ENCODE data around the gene MAN2B2. TPM values are rescaled to one million over a fixed set of nuclear protein-coding genes. Genes with fewer than 3 reads are reported as not detected.

Gene MAN2B2
- total RNA-seq, 1 experiment from 2014 or later = 5.9 TPM

DNA sequence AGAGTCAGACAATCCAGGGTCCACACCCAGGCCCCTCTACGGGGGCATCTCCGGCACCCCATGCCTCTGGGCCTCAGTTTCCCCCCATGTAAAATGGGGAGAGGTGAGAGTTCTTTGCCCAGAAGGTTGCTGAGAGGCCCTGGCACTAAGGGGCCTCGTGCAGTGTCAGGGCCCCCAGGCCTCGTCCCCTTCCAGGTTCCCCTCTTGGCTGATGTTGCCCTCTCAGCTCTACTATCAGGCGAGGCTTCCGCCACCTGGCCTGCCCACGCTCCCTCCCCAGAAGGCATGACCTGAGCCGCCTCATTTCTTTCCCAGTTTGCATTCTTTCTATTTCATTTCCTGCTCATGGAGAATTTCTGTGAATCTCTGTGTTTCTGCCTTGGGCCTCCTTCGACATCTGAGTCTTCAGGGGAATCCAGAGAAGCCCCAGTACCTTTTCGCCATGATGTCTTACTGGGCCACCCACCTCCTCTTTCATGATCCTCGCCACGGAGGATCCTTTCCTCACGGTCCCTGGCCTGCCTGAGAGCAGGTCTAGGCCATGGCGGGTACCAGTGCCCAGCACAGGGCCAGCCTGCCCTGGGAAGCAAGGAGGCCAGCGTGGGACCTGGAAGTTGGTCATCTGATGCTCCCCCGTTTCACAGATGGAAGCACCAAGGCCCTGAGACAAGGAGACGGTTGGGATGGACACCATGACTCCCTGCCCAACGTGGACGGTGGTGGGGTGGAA, 43.6 kb downstream of the MAN2B2 start:
- no peak for DNase-seq
- Mint-ChIP-seq H3K9me3 (no peaks in the 10 kb centered on the region), H3K27me3 (ENCODE audit: low read depth) (no peaks in the 10 kb centered on the region; the same call in 1 of the 2 replicates), H3K27ac (peak overlapping the region in 1 of 3 experiments; percentile 89; a peak in 1 of 7 replicates), H3K4me1 (no peaks in the 10 kb centered on the region), H3K4me3 (no peak overlapping the region), H3K36me3 (ENCODE audit: insufficient read depth in 1 of 3, low read depth in 3 of 3) (peaks cover 7 to 25% (median 11%) of the 10 kb centered on the region in 3 experiments; a peak in 5 of 7 replicates)
- no peak overlapping the region for H2BK12ac ChIP-seq (ENCODE audit: insufficient read length, low read depth, low read length)
- H4K5ac ChIP-seq (ENCODE audit: insufficient read length, low read depth, low read length) = no peak overlapping the region
- no peak overlapping the region for H2BK15ac ChIP-seq (ENCODE audit: low read depth, low read length)
- no peaks in the 10 kb centered on the region for H3K9me3 ChIP-seq (ENCODE audit: control insufficient read depth, low read depth, low read length)
- no peak overlapping the region for H3K56ac ChIP-seq (ENCODE audit: insufficient read length, low read depth, low read length)
- H2BK120ac ChIP-seq (ENCODE audit: low read depth, low read length, poor library complexity, severe bottlenecking) = no peak overlapping the region
- no peaks in the 10 kb centered on the region for H3K27me3 ChIP-seq (ENCODE audit: insufficient read depth, low read length)
- no peak overlapping the region for H3T11ph ChIP-seq (ENCODE audit: low read length)
- no peaks in the 10 kb centered on the region for H3K79me2 ChIP-seq (ENCODE audit: insufficient read depth, low read length)
- H3K9ac ChIP-seq (ENCODE audit: extremely low read depth, insufficient read length, low read length) = no peak overlapping the region
- no peaks in the 10 kb centered on the region for H3K4me1 ChIP-seq (ENCODE audit: insufficient read depth, low read length)
- no peak overlapping the region for H3K14ac ChIP-seq (ENCODE audit: insufficient read depth, low read length)
- no peak overlapping the region for H2AK5ac ChIP-seq (ENCODE audit: insufficient read length, low read length)
- no peak overlapping the region for H2BK20ac ChIP-seq (ENCODE audit: low read depth, low read length, poor library complexity, severe bottlenecking)
- no peak overlapping the region for H4K8ac ChIP-seq (replicated peaks; ENCODE audit: insufficient read length, low read depth, low read length)
- H2BK5ac ChIP-seq (ENCODE audit: insufficient read length, low read length) = no peak overlapping the region
- no CpG with 5 or more reads among the region's 19 CpGs for WGBS (ENCODE audit: extremely low coverage, insufficient read length, low lambda C conversion rate)
- no peak overlapping the region for H3K27ac ChIP-seq (ENCODE audit: insufficient read length, low read depth, low read length)
- no peak overlapping the region for H2AFZ ChIP-seq (ENCODE audit: low read length)
- no peaks in the 10 kb centered on the region for H4K20me1 ChIP-seq (ENCODE audit: control insufficient read depth, insufficient read depth, insufficient read length)
- no peak overlapping the region for H4K91ac ChIP-seq (ENCODE audit: insufficient read length, low read depth, low read length)
- no peak overlapping the region for H3K4ac ChIP-seq (ENCODE audit: low read depth, low read length)
- H3K4me2 ChIP-seq (ENCODE audit: insufficient read depth, insufficient read length, low read length) = no peak overlapping the region
- H3K23me2 ChIP-seq (ENCODE audit: insufficient read length, low read depth, low read length, poor library complexity, severe bottlenecking) = no peaks in the 10 kb centered on the region
- no peaks in the 10 kb centered on the region for H3K79me1 ChIP-seq (ENCODE audit: insufficient read depth, low read depth, low read length, poor library complexity, severe bottlenecking)
- no peak overlapping the region for H3K23ac ChIP-seq (ENCODE audit: insufficient read length, low read depth, low read length)
- no peak overlapping the region for H3K18ac ChIP-seq (ENCODE audit: insufficient read length, low read depth, low read length)
- TF ChIP-seq, protein P1, sequence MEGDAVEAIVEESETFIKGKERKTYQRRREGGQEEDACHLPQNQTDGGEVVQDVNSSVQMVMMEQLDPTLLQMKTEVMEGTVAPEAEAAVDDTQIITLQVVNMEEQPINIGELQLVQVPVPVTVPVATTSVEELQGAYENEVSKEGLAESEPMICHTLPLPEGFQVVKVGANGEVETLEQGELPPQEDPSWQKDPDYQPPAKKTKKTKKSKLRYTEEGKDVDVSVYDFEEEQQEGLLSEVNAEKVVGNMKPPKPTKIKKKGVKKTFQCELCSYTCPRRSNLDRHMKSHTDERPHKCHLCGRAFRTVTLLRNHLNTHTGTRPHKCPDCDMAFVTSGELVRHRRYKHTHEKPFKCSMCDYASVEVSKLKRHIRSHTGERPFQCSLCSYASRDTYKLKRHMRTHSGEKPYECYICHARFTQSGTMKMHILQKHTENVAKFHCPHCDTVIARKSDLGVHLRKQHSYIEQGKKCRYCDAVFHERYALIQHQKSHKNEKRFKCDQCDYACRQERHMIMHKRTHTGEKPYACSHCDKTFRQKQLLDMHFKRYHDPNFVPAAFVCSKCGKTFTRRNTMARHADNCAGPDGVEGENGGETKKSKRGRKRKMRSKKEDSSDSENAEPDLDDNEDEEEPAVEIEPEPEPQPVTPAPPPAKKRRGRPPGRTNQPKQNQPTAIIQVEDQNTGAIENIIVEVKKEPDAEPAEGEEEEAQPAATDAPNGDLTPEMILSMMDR (conservative IDR thresholded peaks at IDR 0.05) = no peak

Measured in H9 (cell line).